A549 (cell line): ENCODE results near the gene C4orf33.

ENCODE experiments used
- CTCF ChIP-seq: fragments of >200 bp; sonication (Bioruptor Twin); formaldehyde crosslinking; IDR thresholded peaks from 3 replicates; pipeline ENCODE4 v1.5.1; 2016
- PBX3 ChIP-seq: IDR thresholded peaks from 2 replicates; pipeline ENCODE4 v1.6.1; 2012
- RCOR1 ChIP-seq: fragments of 150-350 bp; IDR thresholded peaks from 2 replicates; pipeline ENCODE4 v1.6.1; 2014; ENCODE audit warnings: antibody characterized with exemption, low read length, low read depth

GRCh38 chr4:129163427-129163826, 67.5 kb downstream of the C4orf33 start:
- no peak for TF ChIP-seq PBX3
- TF ChIP-seq RCOR1, result no peak
- TF ChIP-seq CTCF, result no peak
